Measurements from ENCODE around the gene TMEM181. TPM values are rescaled to one million over a fixed set of nuclear protein-coding genes. Genes with fewer than 3 reads are reported as not detected.

Gene TMEM181
- polyA plus RNA-seq, 4 donors = 22.3 to 26.3 (median 25.6) TPM

- no peak for DNase-seq (ENCODE audit: low read depth in 4 of 4, low spot score in 3 of 4)
Measured at GRCh38 chr6:158561321-158561884, 1.5 kb downstream of the TMEM181 start.

GRCh38 chr6:158561938-158562337, 2.0 kb downstream of the TMEM181 start:
- no peak for DNase-seq (ENCODE audit: low read depth in 4 of 4, low spot score in 3 of 4)

- no peak for DNase-seq (ENCODE audit: low read depth in 4 of 4, low spot score in 3 of 4)
Measured at GRCh38 chr6:158564243-158565121, 4.6 kb downstream of the TMEM181 start.

- no peak for DNase-seq (ENCODE audit: low read depth in 4 of 4, low spot score in 3 of 4)
Measured at GRCh38 chr6:158565122-158565429, 5.2 kb downstream of the TMEM181 start.

GRCh38 chr6:158565482-158566040, 5.7 kb downstream of the TMEM181 start:
- no peak for DNase-seq (ENCODE audit: low read depth in 4 of 4, low spot score in 3 of 4)

- no peak for DNase-seq (ENCODE audit: low read depth in 4 of 4, low spot score in 3 of 4)
Measured at GRCh38 chr6:158566207-158566818, 6.4 kb downstream of the TMEM181 start.

GRCh38 chr6:158567152-158567551, 7.3 kb downstream of the TMEM181 start:
- DNase-seq (ENCODE audit: low read depth in 4 of 4, low spot score in 3 of 4) = no peak

GRCh38 chr6:158567871-158568401, 8.0 kb downstream of the TMEM181 start:
- DNase-seq (ENCODE audit: low read depth in 4 of 4, low spot score in 3 of 4) = no peak

GRCh38 chr6:158568549-158568948, 8.7 kb downstream of the TMEM181 start:
- DNase-seq (ENCODE audit: low read depth in 4 of 4, low spot score in 3 of 4) = no peak

GRCh38 chr6:158569036-158569435, 9.1 kb downstream of the TMEM181 start:
- DNase-seq (ENCODE audit: low read depth in 4 of 4, low spot score in 3 of 4) = no peak

GRCh38 chr6:158570681-158570962, 10.7 kb downstream of the TMEM181 start:
- no peak for DNase-seq (ENCODE audit: low read depth in 4 of 4, low spot score in 3 of 4)

GRCh38 chr6:158571826-158572652, 12.1 kb downstream of the TMEM181 start:
- no peak for DNase-seq (ENCODE audit: low read depth in 4 of 4, low spot score in 3 of 4)

GRCh38 chr6:158572653-158573541, 13.0 kb downstream of the TMEM181 start:
- DNase-seq (ENCODE audit: low read depth in 4 of 4, low spot score in 3 of 4) = no peak

GRCh38 chr6:158573542-158573931, 13.6 kb downstream of the TMEM181 start:
- no peak for DNase-seq (ENCODE audit: low read depth in 4 of 4, low spot score in 3 of 4)

GRCh38 chr6:158574800-158575199, 14.9 kb downstream of the TMEM181 start:
- DNase-seq (ENCODE audit: low read depth in 4 of 4, low spot score in 3 of 4) = no peak

GRCh38 chr6:158575550-158575949, 15.7 kb downstream of the TMEM181 start:
- no peak for DNase-seq (ENCODE audit: low read depth in 4 of 4, low spot score in 3 of 4)

GRCh38 chr6:158584236-158584651, 24.4 kb downstream of the TMEM181 start:
- DNase-seq (ENCODE audit: low read depth in 4 of 4, low spot score in 3 of 4) = no peak

GRCh38 chr6:158586652-158587051, 26.8 kb downstream of the TMEM181 start:
- DNase-seq (ENCODE audit: low read depth in 4 of 4, low spot score in 3 of 4) = no peak

GRCh38 chr6:158589366-158589765, 29.5 kb downstream of the TMEM181 start:
- no peak for DNase-seq (ENCODE audit: low read depth in 4 of 4, low spot score in 3 of 4)
